SHP77 (cell line): Measurements from ENCODE around the gene ITPR2.

Experiments
- DNase-seq, 2 experiments: peaks; one replicate each; lab custom pipeline; 2025; lab: John Stamatoyannopoulos, UW

The ITPR2 gene

GRCh38 chr12:26566186-26566585 lies 266.8 kb downstream of the ITPR2 start:
- no peak for DNase-seq

- no peak for DNase-seq
Measured at GRCh38 chr12:26564391-26564790, 268.6 kb downstream of the ITPR2 start.

GRCh38 chr12:26563552-26563951 lies 269.4 kb downstream of the ITPR2 start:
- DNase-seq: no peak

GRCh38 chr12:26557326-26557725 lies 275.7 kb downstream of the ITPR2 start:
- no peak for DNase-seq

- no peak for DNase-seq
Measured at GRCh38 chr12:26556916-26557315, 276.1 kb downstream of the ITPR2 start.

- no peak for DNase-seq
Measured at GRCh38 chr12:26555139-26555538, 277.9 kb downstream of the ITPR2 start.

GRCh38 chr12:26554332-26554731 lies 278.7 kb downstream of the ITPR2 start:
- DNase-seq: no peak

- DNase-seq: no peak
Measured at GRCh38 chr12:26551385-26551784, 281.6 kb downstream of the ITPR2 start.

GRCh38 chr12:26548227-26548626 lies 284.8 kb downstream of the ITPR2 start:
- DNase-seq: no peak

GRCh38 chr12:26546535-26547314 lies 286.3 kb downstream of the ITPR2 start:
- DNase-seq: no peak

GRCh38 chr12:26539131-26539530 lies 293.9 kb downstream of the ITPR2 start:
- DNase-seq: no peak

- DNase-seq: no peak
Measured at GRCh38 chr12:26537651-26538050, 295.3 kb downstream of the ITPR2 start.

GRCh38 chr12:26537126-26537525 lies 295.9 kb downstream of the ITPR2 start:
- no peak for DNase-seq

- DNase-seq: no peak
Measured at GRCh38 chr12:26535826-26536225, 297.2 kb downstream of the ITPR2 start.

GRCh38 chr12:26534071-26534470 lies 298.9 kb downstream of the ITPR2 start:
- no peak for DNase-seq

- no peak for DNase-seq
Measured at GRCh38 chr12:26533211-26533610, 299.8 kb downstream of the ITPR2 start.

- no peak for DNase-seq
Measured at GRCh38 chr12:26530461-26530860, 302.5 kb downstream of the ITPR2 start.

- no peak for DNase-seq
Measured at GRCh38 chr12:26528943-26529342, 304.1 kb downstream of the ITPR2 start.

GRCh38 chr12:26527682-26528081 lies 305.3 kb downstream of the ITPR2 start:
- DNase-seq: no peak

- DNase-seq: no peak
Measured at GRCh38 chr12:26524862-26525465, 308.0 kb downstream of the ITPR2 start.

GRCh38 chr12:26523708-26524150 lies 309.3 kb downstream of the ITPR2 start:
- DNase-seq: peak; percentile 43 to 85

- DNase-seq: no peak
Measured at GRCh38 chr12:26520869-26521268, 312.1 kb downstream of the ITPR2 start.

GRCh38 chr12:26520109-26520508 lies 312.9 kb downstream of the ITPR2 start:
- DNase-seq: no peak

GRCh38 chr12:26519462-26519861 lies 313.5 kb downstream of the ITPR2 start:
- no peak for DNase-seq
